Uterus (tissue), 4 donors: ENCODE measurements around the gene ZC3H4. TPM values are rescaled to one million over a fixed set of nuclear protein-coding genes. Genes with fewer than 3 reads are reported as not detected.
A peak's percentile ranks its signal among the peaks of the same experiment; 100 is the strongest.

Experiments used
- DNase-seq, 2 donors: peaks; one replicate each; pipeline ENCODE4 v3.0.0-alpha.2; 2019 to 2020
- H3K27ac ChIP-seq, 2 donors: fragments of 200-600 bp; sonication (generic); 1 replicate in 1 of 2; 2 replicates in 1 of 2; pipeline ENCODE4 v1.5.1; 2016 to 2018
- H3K27me3 ChIP-seq, 2 donors: fragments of 200-600 bp; sonication (generic); one replicate each; pipeline ENCODE4 v1.5.1; 2018 to 2019; ENCODE audit warnings: control low read depth in 1 of 2
- H3K36me3 ChIP-seq, 2 donors: fragments of 200-600 bp; sonication (generic); one replicate each; pipeline ENCODE4 v1.5.1; 2019; ENCODE audit warnings: control low read depth in 1 of 2
- H3K4me1 ChIP-seq, 2 donors: fragments of 200-600 bp; sonication (generic); one replicate each; pipeline ENCODE4 v1.5.1; 2018 to 2019; ENCODE audit warnings: control low read depth in 1 of 2
- H3K4me3 ChIP-seq, 2 donors: fragments of 200-600 bp; sonication (generic); 1 replicate in 1 of 2; 2 replicates in 1 of 2; pipeline ENCODE4 v1.5.1; 2018 to 2019; ENCODE audit warnings: mild to moderate bottlenecking in 1 of 2
- H3K9me3 ChIP-seq, 2 donors: fragments of 200-600 bp; sonication (generic); one replicate each; pipeline ENCODE4 v1.5.1; 2019; ENCODE audit warnings: control low read depth in 1 of 2
- POLR2A ChIP-seq, 2 donors: fragments of 450-650 bp; IDR thresholded peaks; one replicate each; pipeline ENCODE4 v1.6.1; 2016; ENCODE audit warnings: antibody characterized with exemption in 2 of 2, mild to moderate bottlenecking in 1 of 2, moderate library complexity in 1 of 2
- intact Hi-C: fragments of 100-400 bp; cut with DNase I; formaldehyde crosslinking; loops from one replicate; pipeline ENCODE4 v1.15.1; 2023; ENCODE audit warnings: low total_unique reads
- total RNA-seq, 4 donors: library from RNA; depleted of rRNA in 3 of 4; stranded (reverse); fragments of >200 nt in 3 of 4; gene quantifications; one replicate each; pipeline versions ENCODE4 v1.1.0 to v1.2.4, GENCODE V29; 2014 to 2023
- TF ChIP-seq, protein P1 (sequence below), 4 experiments: fragments of 200-600 bp in 2 of 4; fragments of 450-650 bp in 2 of 4; sonication (generic) in 2 of 4; IDR thresholded peaks; one replicate each; pipeline ENCODE4 v1.5.1; 2016 to 2019; ENCODE audit warnings: antibody characterized with exemption in 4 of 4, mild to moderate bottlenecking in 2 of 4, moderate library complexity in 1 of 4
- donor health status: DM: yes; HTN: yes; CAD: no.

ZC3H4 gene
- total RNA-seq, 4 donors from 2014 or later: 3.3 to 43.1 (median 18.3) TPM

DNA sequence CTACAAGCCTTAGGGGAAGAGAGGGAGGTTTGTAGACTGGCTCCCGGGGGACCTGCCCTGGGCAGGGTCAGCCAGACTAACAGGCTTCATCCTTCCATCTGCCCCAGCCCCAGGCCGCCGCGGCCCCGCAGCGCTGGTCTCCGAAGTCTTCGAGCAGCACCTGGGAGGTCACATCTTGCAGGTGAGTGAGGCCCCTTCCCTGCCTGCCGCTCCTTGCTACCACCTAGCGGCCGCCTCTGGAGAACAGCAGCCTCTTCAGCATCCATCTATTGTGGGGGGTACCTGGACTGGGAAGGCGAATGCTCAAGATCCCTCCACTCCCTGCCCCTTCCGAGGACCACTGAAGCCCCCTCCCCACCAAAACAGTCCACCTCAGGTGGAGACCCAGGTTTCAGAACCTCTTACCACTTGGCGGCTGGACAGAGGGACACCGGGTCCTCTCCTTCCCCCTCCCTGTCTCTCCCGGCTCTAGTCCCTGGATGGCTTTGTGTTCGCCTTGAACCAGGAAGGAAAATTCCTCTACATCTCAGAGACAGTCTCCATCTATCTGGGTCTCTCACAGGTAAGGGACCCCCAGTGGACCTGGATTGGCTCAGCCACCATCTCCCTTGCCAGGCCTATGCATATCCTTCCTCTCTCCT lies 81.3 kb downstream of the ZC3H4 start:
- no peaks in the 10 kb centered on the region for H3K9me3 ChIP-seq
- intact Hi-C loops: loop anchor here (10.0 kb wide), 1 partner anchor 93 kb away; no protein-coding TSS in a partner anchor
- H3K27me3 ChIP-seq: peaks cover 0 to 22% of the 10 kb centered on the region in 2 donors
- no peak overlapping the region for H3K4me3 ChIP-seq
- H3K4me1 ChIP-seq: peaks cover 0 to 8% of the 10 kb centered on the region in 2 donors
- TF ChIP-seq POLR2A (IDR thresholded peaks at IDR 0.05): no peak
- TF ChIP-seq, protein P1, sequence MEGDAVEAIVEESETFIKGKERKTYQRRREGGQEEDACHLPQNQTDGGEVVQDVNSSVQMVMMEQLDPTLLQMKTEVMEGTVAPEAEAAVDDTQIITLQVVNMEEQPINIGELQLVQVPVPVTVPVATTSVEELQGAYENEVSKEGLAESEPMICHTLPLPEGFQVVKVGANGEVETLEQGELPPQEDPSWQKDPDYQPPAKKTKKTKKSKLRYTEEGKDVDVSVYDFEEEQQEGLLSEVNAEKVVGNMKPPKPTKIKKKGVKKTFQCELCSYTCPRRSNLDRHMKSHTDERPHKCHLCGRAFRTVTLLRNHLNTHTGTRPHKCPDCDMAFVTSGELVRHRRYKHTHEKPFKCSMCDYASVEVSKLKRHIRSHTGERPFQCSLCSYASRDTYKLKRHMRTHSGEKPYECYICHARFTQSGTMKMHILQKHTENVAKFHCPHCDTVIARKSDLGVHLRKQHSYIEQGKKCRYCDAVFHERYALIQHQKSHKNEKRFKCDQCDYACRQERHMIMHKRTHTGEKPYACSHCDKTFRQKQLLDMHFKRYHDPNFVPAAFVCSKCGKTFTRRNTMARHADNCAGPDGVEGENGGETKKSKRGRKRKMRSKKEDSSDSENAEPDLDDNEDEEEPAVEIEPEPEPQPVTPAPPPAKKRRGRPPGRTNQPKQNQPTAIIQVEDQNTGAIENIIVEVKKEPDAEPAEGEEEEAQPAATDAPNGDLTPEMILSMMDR (IDR thresholded peaks at IDR 0.05): peak; percentile 48 to 76 (median 56)
- H3K36me3 ChIP-seq: no peaks in the 10 kb centered on the region
- no peak overlapping the region for H3K27ac ChIP-seq
- DNase-seq: no peak

DNA sequence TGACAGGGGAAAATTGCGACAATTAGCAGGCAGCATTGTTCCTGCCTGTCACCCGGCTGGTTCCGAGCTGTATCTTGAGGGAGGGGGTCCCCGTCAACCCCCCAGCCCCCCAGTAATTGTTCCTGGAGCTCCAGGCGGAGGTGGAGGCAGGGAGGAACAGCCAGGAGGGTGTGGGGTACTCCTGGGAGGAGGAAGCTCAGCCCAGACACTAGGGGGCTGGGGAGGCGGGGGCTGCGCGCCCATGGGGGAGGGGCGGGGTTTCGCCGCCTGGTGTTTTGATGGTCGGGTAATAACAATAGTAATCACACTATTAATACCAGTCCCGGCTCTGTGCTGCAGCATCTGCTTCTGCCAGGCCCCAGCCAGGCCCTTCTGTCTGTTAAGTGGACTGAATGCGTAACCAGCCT lies 85.4 kb downstream of the ZC3H4 start:
- DNase-seq: no peak
- H3K36me3 ChIP-seq: no peaks in the 10 kb centered on the region
- H3K4me1 ChIP-seq: no peaks in the 10 kb centered on the region
- TF ChIP-seq POLR2A (IDR thresholded peaks at IDR 0.05): no peak
- TF ChIP-seq, protein P1 (IDR thresholded peaks at IDR 0.05): no peak
- no peak overlapping the region for H3K27ac ChIP-seq
- H3K27me3 ChIP-seq: peaks cover 0 to 44% of the 10 kb centered on the region in 2 donors
- no peak overlapping the region for H3K4me3 ChIP-seq
- no peaks in the 10 kb centered on the region for H3K9me3 ChIP-seq
- intact Hi-C loops: no loop called here

DNA sequence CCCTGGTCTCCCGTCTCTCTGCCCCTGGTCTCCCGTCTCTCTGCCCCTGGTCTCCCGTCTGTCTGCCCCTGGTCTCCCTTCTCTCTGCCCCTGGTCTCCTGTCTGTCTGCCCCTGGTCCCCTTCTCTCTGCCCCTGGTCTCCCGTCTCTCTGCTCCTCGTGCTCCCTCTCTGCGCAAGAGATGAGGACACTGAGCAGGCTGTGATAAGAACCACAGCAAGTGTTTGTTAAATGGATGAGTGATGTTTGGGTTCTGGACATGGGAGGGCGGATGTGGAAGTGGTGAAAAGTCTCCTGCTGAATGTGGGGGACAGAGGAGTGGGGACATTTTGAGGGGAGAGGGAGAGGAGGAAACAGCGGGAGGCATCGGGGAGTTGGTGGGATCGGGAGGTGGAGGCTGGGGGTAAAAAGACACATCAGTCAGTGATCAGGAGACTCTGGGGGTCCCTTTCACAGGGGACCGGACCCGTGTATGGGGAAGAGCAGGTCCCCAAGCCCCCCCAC lies 85.9 kb downstream of the ZC3H4 start:
- H3K4me1 ChIP-seq: no peaks in the 10 kb centered on the region
- no peak overlapping the region for H3K27ac ChIP-seq
- TF ChIP-seq, protein P1 (IDR thresholded peaks at IDR 0.05): no peak
- no peak for TF ChIP-seq POLR2A (IDR thresholded peaks at IDR 0.05)
- no peaks in the 10 kb centered on the region for H3K36me3 ChIP-seq
- intact Hi-C loops: no loop called here
- no peaks in the 10 kb centered on the region for H3K9me3 ChIP-seq
- no peak for DNase-seq
- no peak overlapping the region for H3K4me3 ChIP-seq
- H3K27me3 ChIP-seq: peaks cover 0 to 50% of the 10 kb centered on the region in 2 donors

DNA sequence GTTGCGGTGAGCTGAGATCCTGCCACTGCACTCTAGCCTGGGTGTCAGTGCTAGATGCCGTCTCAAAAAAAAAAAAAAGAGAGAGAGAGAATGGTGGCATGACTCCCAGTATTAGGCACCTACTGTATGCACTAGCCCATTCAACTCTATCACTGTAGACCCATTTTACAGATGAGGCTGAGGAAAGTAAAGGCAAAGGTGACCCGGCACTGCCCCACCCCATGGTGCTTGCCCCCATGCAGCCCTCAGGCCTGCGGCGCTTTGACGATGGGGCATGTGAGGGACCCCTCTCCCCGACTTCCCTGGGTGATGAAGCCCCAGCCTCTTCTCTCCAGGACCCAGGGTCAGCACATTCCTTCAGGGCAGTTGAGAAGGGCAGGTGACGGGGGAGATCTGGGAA lies 86.7 kb downstream of the ZC3H4 start:
- intact Hi-C loops: no loop called here
- Histone ChIP-seq H3K27ac (no peak overlapping the region), H3K4me1 (no peaks in the 10 kb centered on the region), H3K36me3 (no peaks in the 10 kb centered on the region), H3K9me3 (no peaks in the 10 kb centered on the region), H3K27me3 (peaks cover under 1 to 50% of the 10 kb centered on the region in 2 donors), H3K4me3 (no peak overlapping the region)
- no peak for DNase-seq
- TF ChIP-seq POLR2A (IDR thresholded peaks at IDR 0.05): no peak
- TF ChIP-seq, protein P1 (IDR thresholded peaks at IDR 0.05): no peak

DNA sequence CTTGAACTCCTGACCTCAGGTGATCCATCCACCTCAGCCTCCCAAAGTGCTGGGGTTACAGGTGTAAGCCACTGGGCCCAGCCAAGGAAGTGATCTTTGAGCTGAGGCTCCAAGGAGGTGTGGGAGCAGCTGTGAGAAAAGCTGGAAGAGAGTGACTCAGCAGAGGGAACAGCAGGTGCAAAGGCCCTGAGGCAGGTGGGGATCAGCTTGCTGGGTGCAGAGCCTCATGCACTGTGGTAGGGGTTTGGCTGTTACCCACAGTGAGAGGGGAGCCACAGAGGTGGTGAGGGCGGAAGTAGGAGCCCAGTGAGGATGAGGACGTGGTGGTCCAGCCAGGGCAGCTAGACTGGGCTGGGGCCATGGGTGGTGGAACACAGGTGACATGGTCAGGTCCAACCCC lies 87.4 kb downstream of the ZC3H4 start:
- peaks cover 7 to 53% of the 10 kb centered on the region in 2 donors for H3K27me3 ChIP-seq
- no peak for TF ChIP-seq POLR2A (IDR thresholded peaks at IDR 0.05)
- TF ChIP-seq, protein P1 (IDR thresholded peaks at IDR 0.05): no peak
- intact Hi-C loops: no loop called here

More for the DNA sequence above, 87.4 kb downstream of the ZC3H4 start:
- no peak overlapping the region for H3K4me3 ChIP-seq
- H3K27ac ChIP-seq: no peak overlapping the region
- no peaks in the 10 kb centered on the region for H3K36me3 ChIP-seq
- no peaks in the 10 kb centered on the region for H3K9me3 ChIP-seq
- no peak for DNase-seq
- peaks cover 0 to 6% of the 10 kb centered on the region in 2 donors for H3K4me1 ChIP-seq
